Measurements from ENCODE around the gene KCNH4. TPM values are rescaled to one million over a fixed set of nuclear protein-coding genes. Genes with fewer than 3 reads are reported as not detected.
A peak's percentile ranks its signal among the peaks of the same experiment; 100 is the strongest.

Gene KCNH4
- not detected in 2 replicates for total RNA-seq (ENCODE audit: low replicate concordance)

GRCh38 chr17:42180922-42181850 lies at the start of gene KCNH4:
Gene KCNH4, minus strand, starts transcription at chr17:42181142. Its CDS starts 197 bp downstream, at chr17:42180945.
- Mint-ChIP-seq H3K4me1 (peaks cover 29% of the 10 kb centered on the region), H3K9me3 (no peaks in the 10 kb centered on the region), H3K4me3 (peak within 1 kb of the TSS; percentile 76), H3K27me3 (ENCODE audit: insufficient read depth, low read depth) (peaks cover 46% of the 10 kb centered on the region), H3K27ac (no peak within 1 kb of the TSS), H3K36me3 (no peaks in the 10 kb centered on the region)
- Histone ChIP-seq H2AFZ (replicated peaks) (no peak within 1 kb of the TSS), H3K9me3 (ENCODE audit: low read depth) (no peaks in the 10 kb centered on the region), H3K36me3 (no peaks in the 10 kb centered on the region), H3K4me2 (peak within 1 kb of the TSS; percentile 80), H3K4me3 (peak within 1 kb of the TSS; percentile 33), H3K4me1 (peaks cover 29% of the 10 kb centered on the region), H3K27me3 (peaks cover 84% of the 10 kb centered on the region), H3K9ac (no peak within 1 kb of the TSS), H3F3A (ENCODE audit: low read depth) (peaks cover 36% of the 10 kb centered on the region), H3K27ac (no peak within 1 kb of the TSS), H3K79me2 (ENCODE audit: low read depth) (no peaks in the 10 kb centered on the region), H4K20me1 (ENCODE audit: low read depth) (peaks cover 34% of the 10 kb centered on the region)
- peak; percentile 57 for DNase-seq (ENCODE audit: low spot score)
- TF ChIP-seq EZH2phosphoT487 (IDR thresholded peaks at IDR 0.05) (peak; percentile 45), CTCF (IDR thresholded peaks at IDR 0.05) (peak; percentile 45), EZH2 (IDR thresholded peaks at IDR 0.05) (peak; percentile 53)

DNA sequence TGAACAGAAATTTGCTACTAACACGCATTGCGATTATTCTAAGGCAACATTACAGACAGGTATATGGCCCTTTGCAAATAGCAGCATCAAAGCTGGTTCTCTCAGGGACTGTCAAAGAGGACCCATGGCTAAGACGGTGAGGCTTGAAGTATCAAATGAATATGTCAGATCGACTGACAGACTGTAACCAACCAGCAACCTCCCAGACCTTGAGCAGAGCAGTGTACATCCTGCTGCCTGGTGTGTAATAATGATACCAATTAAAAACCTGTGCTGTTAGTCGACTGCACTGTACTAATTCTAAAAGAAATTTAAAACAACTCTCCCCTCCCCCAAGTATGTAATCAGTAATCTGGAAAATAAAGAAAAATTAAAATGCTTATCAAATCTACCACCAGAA lies 49.3 kb upstream of the KCNH4 start:
- no peaks in the 10 kb centered on the region for H3K4me1 Mint-ChIP-seq

GRCh38 chr17:42227849-42228700 lies 47.1 kb upstream of the KCNH4 start:
- Histone ChIP-seq H3K36me3 (peaks cover 4% of the 10 kb centered on the region), H3K4me2 (no peak overlapping the region), H3F3A (ENCODE audit: low read depth) (no peaks in the 10 kb centered on the region), H3K4me1 (no peaks in the 10 kb centered on the region), H4K20me1 (ENCODE audit: low read depth) (peaks cover 5% of the 10 kb centered on the region), H3K27ac (no peak overlapping the region), H3K9me3 (ENCODE audit: low read depth) (no peaks in the 10 kb centered on the region), H3K9ac (no peak overlapping the region), H3K27me3 (no peaks in the 10 kb centered on the region), H3K4me3 (no peak overlapping the region), H3K79me2 (ENCODE audit: low read depth) (peaks cover 27% of the 10 kb centered on the region), H2AFZ (replicated peaks) (no peak overlapping the region)
- DNase-seq (ENCODE audit: low spot score), result no peak
- no peaks in the 10 kb centered on the region for H3K9me3 Mint-ChIP-seq
- peaks cover 14% of the 10 kb centered on the region for H3K36me3 Mint-ChIP-seq
- TF ChIP-seq EZH2 (IDR thresholded peaks at IDR 0.05), result no peak
- TF ChIP-seq EZH2phosphoT487 (IDR thresholded peaks at IDR 0.05), result no peak
- no peak for TF ChIP-seq CTCF (IDR thresholded peaks at IDR 0.05)
- H3K4me1 Mint-ChIP-seq, result no peaks in the 10 kb centered on the region
- H3K4me3 Mint-ChIP-seq, result no peak overlapping the region
- H3K27me3 Mint-ChIP-seq (ENCODE audit: insufficient read depth, low read depth), result no peaks in the 10 kb centered on the region
- no peak overlapping the region for H3K27ac Mint-ChIP-seq

More for the DNA sequence above, 49.3 kb upstream of the KCNH4 start:
- no peak overlapping the region for H3K9ac ChIP-seq
- Mint-ChIP-seq H3K4me3 (no peak overlapping the region), H3K36me3 (peaks cover 12% of the 10 kb centered on the region), H3K27ac (no peak overlapping the region), H3K9me3 (no peaks in the 10 kb centered on the region), H3K27me3 (ENCODE audit: insufficient read depth, low read depth) (no peaks in the 10 kb centered on the region)
- peaks cover 4% of the 10 kb centered on the region for H3K36me3 ChIP-seq
- no peak overlapping the region for H2AFZ ChIP-seq (replicated peaks)
- H3K27ac ChIP-seq, result no peak overlapping the region
- no peaks in the 10 kb centered on the region for H3F3A ChIP-seq (ENCODE audit: low read depth)
- H3K79me2 ChIP-seq (ENCODE audit: low read depth), result peaks cover 48% of the 10 kb centered on the region
- H3K4me1 ChIP-seq, result no peaks in the 10 kb centered on the region
- peaks cover 14% of the 10 kb centered on the region for H4K20me1 ChIP-seq (ENCODE audit: low read depth)
- no peaks in the 10 kb centered on the region for H3K9me3 ChIP-seq (ENCODE audit: low read depth)
- H3K4me3 ChIP-seq, result no peak overlapping the region
- no peaks in the 10 kb centered on the region for H3K27me3 ChIP-seq
- TF ChIP-seq EZH2phosphoT487 (IDR thresholded peaks at IDR 0.05) (no peak), CTCF (IDR thresholded peaks at IDR 0.05) (no peak), EZH2 (IDR thresholded peaks at IDR 0.05) (no peak)
- DNase-seq (ENCODE audit: low spot score), result no peak
- H3K4me2 ChIP-seq, result no peak overlapping the region
